Natural killer cell (primary cell): ENCODE results near the gene G0S2. TPM values are rescaled to one million over a fixed set of nuclear protein-coding genes. Genes with fewer than 3 reads are reported as not detected.
A peak's percentile ranks its signal among the peaks of the same experiment; 100 is the strongest.

Experiments used
- ATAC-seq, 3 donors: fragments of 150-1000 bp in 2 of 3; fragments of 200-7000 bp in 1 of 3; cut with Tn5 transposase; 1 replicate in 1 of 3; 2 replicates in 2 of 3; pipeline ENCODE4 v1.10.0; 2021; ENCODE audit warnings: mild to moderate bottlenecking in 2 of 3, moderate library complexity in 2 of 3
- DNase-seq, 2 donors: peaks; one replicate each; pipeline versions ENCODE4 v3.0.0 to v3.0.0-alpha.2; 2013 to 2021; ENCODE audit warnings: mixed read lengths in 1 of 2
- H3K27ac ChIP-seq: one replicate; pipeline ENCODE4 v1.5.1; 2013; ENCODE audit warnings: mild to moderate bottlenecking, low read length
- H3K27me3 ChIP-seq: one replicate; pipeline ENCODE4 v1.6.1; 2013; ENCODE audit warnings: low read length; ENCODE audit not compliant: control insufficient read depth, insufficient read depth
- H3K36me3 ChIP-seq: one replicate; pipeline ENCODE4 v1.6.1; 2013; ENCODE audit warnings: low read length; ENCODE audit not compliant: control insufficient read depth, insufficient read depth
- H3K4me1 ChIP-seq: one replicate; pipeline ENCODE4 v1.6.1; 2013; ENCODE audit warnings: low read length; ENCODE audit not compliant: control insufficient read depth, insufficient read depth
- H3K4me3 ChIP-seq: one replicate; pipeline ENCODE4 v1.5.1; 2013; ENCODE audit warnings: low read length
- H3K9me3 ChIP-seq: one replicate; pipeline ENCODE4 v1.6.1; 2013; ENCODE audit warnings: low read length; ENCODE audit not compliant: control insufficient read depth, insufficient read depth
- H3K27ac Mint-ChIP-seq, 2 donors: one replicate each; pipeline ENCODE4 v1.8.0; 2022; ENCODE audit warnings: mild to moderate bottlenecking in 2 of 2, mixed read lengths in 2 of 2, moderate library complexity in 1 of 2
- H3K27me3 Mint-ChIP-seq, 2 donors: one replicate each; pipeline ENCODE4 v1.8.0; 2022; ENCODE audit warnings: low read depth in 2 of 2, mixed read lengths in 2 of 2
- H3K36me3 Mint-ChIP-seq: one replicate; pipeline ENCODE4 v1.8.0; 2022; ENCODE audit warnings: mixed read lengths
- H3K4me1 Mint-ChIP-seq, 2 donors: one replicate each; pipeline ENCODE4 v1.8.0; 2022; ENCODE audit warnings: mixed read lengths in 2 of 2
- H3K4me3 Mint-ChIP-seq: one replicate; pipeline ENCODE4 v1.8.0; 2022; ENCODE audit warnings: mild to moderate bottlenecking, moderate library complexity, mixed read lengths
- H3K9me3 Mint-ChIP-seq, 2 donors: one replicate each; pipeline ENCODE4 v1.8.0; 2022; ENCODE audit warnings: mixed read lengths in 2 of 2
- WGBS: methylation state at CpG from one replicate; pipeline ENCODE4 v1.1.7; 2013; ENCODE audit warnings: missing lambda C conversion rate; ENCODE audit not compliant: insufficient coverage; 5-methylcytosine and 5-hydroxymethylcytosine counted together
- intact Hi-C: fragments of 100-400 bp; cut with micrococcal nuclease; formaldehyde crosslinking; loops from one replicate; pipeline ENCODE4 v1.14.2; 2022
- total RNA-seq, 4 donors: library from RNA; stranded (reverse); fragments of 120-200 nt in 1 of 4; gene quantifications; one replicate each; pipeline versions ENCODE4 v1.2.3 to v1.2.4, GENCODE V29; 2013 to 2022
- TF ChIP-seq, protein P1 (sequence below): fragments of 200-600 bp; IDR thresholded peaks from one replicate; pipeline ENCODE4 v1.8.0; 2022; ENCODE audit warnings: antibody characterized with exemption

G0S2 gene
- total RNA-seq, 3 donors from 2014 or later (not counting 1 experiment from before 2014, with no cell fraction given) = 15.3 to 132 (median 22.0) TPM

DNA sequence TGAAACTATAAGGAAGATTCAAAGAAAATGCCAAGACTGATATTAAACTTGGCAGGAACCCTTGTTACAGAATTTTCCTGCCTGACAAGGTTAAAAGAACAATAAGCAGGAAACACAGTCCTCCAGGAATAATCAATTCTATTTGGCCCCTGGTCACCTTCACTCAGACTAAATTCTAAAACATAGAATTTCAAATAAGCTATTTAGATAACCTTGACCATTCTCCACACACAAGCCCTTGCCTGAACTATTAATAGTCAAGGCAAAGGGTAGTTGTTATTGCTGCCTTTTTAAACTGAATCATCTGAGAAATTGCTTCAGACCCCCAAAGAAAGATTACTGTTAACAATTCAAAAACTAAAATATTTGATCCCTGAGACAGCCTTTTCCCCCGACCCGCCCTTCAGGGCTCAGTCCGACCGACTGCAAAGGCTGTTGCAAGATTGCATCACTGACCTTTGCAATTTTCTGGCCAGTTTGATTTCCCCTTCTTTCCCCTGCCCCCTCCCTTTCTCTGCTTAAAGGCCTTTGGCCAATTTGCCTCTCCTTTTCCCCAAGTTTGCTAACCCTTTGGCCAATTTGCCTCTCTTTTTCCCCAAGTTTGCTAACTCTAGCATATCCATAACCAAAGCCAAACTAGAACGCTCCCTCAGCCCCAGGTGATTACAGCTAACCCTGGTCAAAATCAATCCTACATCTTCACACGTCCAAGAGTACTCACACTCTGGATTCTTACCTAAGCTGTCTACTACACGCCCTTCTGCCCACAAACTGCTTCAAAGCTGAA lies 1.4 kb upstream of the G0S2 start:
- TF ChIP-seq, protein P1, sequence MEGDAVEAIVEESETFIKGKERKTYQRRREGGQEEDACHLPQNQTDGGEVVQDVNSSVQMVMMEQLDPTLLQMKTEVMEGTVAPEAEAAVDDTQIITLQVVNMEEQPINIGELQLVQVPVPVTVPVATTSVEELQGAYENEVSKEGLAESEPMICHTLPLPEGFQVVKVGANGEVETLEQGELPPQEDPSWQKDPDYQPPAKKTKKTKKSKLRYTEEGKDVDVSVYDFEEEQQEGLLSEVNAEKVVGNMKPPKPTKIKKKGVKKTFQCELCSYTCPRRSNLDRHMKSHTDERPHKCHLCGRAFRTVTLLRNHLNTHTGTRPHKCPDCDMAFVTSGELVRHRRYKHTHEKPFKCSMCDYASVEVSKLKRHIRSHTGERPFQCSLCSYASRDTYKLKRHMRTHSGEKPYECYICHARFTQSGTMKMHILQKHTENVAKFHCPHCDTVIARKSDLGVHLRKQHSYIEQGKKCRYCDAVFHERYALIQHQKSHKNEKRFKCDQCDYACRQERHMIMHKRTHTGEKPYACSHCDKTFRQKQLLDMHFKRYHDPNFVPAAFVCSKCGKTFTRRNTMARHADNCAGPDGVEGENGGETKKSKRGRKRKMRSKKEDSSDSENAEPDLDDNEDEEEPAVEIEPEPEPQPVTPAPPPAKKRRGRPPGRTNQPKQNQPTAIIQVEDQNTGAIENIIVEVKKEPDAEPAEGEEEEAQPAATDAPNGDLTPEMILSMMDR = no peak
- Mint-ChIP-seq H3K4me3 (no peak overlapping the region), H3K27ac (no peak overlapping the region), H3K36me3 (no peaks in the 10 kb centered on the region), H3K9me3 (peaks cover 0 to 3% of the 10 kb centered on the region in 2 donors), H3K27me3 (peaks cover 54 to 59% of the 10 kb centered on the region in 2 donors), H3K4me1 (peaks cover 20 to 28% of the 10 kb centered on the region in 2 donors)
- no peak overlapping the region for H3K27ac ChIP-seq
- H3K4me1 ChIP-seq = peaks cover 24% of the 10 kb centered on the region
- no peak for ATAC-seq
- H3K36me3 ChIP-seq = no peaks in the 10 kb centered on the region
- H3K9me3 ChIP-seq = no peaks in the 10 kb centered on the region
- WGBS = 76% methylated on average over 7 of the region's 7 CpGs
- H3K4me3 ChIP-seq = no peak overlapping the region
- H3K27me3 ChIP-seq = peaks cover 18% of the 10 kb centered on the region
- intact Hi-C loops = no loop called here
- DNase-seq = no peak

DNA sequence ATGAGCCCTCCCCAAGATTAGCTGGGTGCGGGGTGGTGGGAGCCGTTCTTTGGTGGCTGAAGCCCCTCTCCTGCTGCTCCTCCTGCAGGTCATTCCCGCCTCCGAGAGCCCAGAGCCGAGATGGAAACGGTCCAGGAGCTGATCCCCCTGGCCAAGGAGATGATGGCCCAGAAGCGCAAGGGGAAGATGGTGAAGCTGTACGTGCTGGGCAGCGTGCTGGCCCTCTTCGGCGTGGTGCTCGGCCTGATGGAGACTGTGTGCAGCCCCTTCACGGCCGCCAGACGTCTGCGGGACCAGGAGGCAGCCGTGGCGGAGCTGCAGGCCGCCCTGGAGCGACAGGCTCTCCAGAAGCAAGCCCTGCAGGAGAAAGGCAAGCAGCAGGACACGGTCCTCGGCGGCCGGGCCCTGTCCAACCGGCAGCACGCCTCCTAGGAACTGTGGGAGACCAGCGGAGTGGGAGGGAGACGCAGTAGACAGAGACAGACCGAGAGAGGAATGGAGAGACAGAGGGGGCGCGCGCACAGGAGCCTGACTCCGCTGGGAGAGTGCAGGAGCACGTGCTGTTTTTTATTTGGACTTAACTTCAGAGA lies 448 bp downstream of the G0S2 start:
- Histone ChIP-seq H3K4me1 (peaks cover 24% of the 10 kb centered on the region), H3K9me3 (no peaks in the 10 kb centered on the region), H3K27ac (no peak overlapping the region), H3K4me3 (peak overlapping the region; percentile 14), H3K27me3 (peaks cover 30% of the 10 kb centered on the region), H3K36me3 (no peaks in the 10 kb centered on the region)
- intact Hi-C loops = no loop called here
- Mint-ChIP-seq H3K4me3 (peak overlapping the region; percentile 35), H3K36me3 (no peaks in the 10 kb centered on the region), H3K27me3 (peaks cover 63 to 71% of the 10 kb centered on the region in 2 donors), H3K4me1 (peaks cover 20 to 28% of the 10 kb centered on the region in 2 donors), H3K9me3 (peaks cover 0 to 3% of the 10 kb centered on the region in 2 donors), H3K27ac (no peak overlapping the region)
- 4% methylated on average over 32 of the region's 34 CpGs for WGBS
- ATAC-seq = peak in 2 of 3 donors; percentile 6 to 14
- no peak for DNase-seq
- TF ChIP-seq, protein P1 = no peak

GRCh38 chr1:209678981-209679539 lies 3.8 kb downstream of the G0S2 start:
- Histone ChIP-seq H3K4me3 (no peak overlapping the region), H3K4me1 (peaks cover 17% of the 10 kb centered on the region), H3K9me3 (no peaks in the 10 kb centered on the region), H3K27me3 (peaks cover 35% of the 10 kb centered on the region), H3K27ac (no peak overlapping the region), H3K36me3 (no peaks in the 10 kb centered on the region)
- DNase-seq = no peak
- TF ChIP-seq, protein P1 = no peak
- no peak overlapping the region for H3K4me3 Mint-ChIP-seq
- H3K36me3 Mint-ChIP-seq = no peaks in the 10 kb centered on the region
- intact Hi-C loops = no loop called here
- H3K27ac Mint-ChIP-seq = no peak overlapping the region
- WGBS = 100% methylated on average over 2 of the region's 4 CpGs
- peaks cover 13 to 19% of the 10 kb centered on the region in 2 donors for H3K4me1 Mint-ChIP-seq
- H3K27me3 Mint-ChIP-seq = peaks cover 56 to 72% of the 10 kb centered on the region in 2 donors
- no peaks in the 10 kb centered on the region for H3K9me3 Mint-ChIP-seq
- no peak for ATAC-seq
